ENCODE measurements around the gene MAP4K2. TPM values are rescaled to one million over a fixed set of nuclear protein-coding genes. Genes with fewer than 3 reads are reported as not detected.

The MAP4K2 gene
- total RNA-seq, result 7.0 and 12.3 TPM in 2 replicates

GRCh38 chr11:64803158-64803845 lies at the start of gene MAP4K2:
MAP4K2 (minus strand) TSS chr11:64803214; CDS start chr11:64803149, 65 bp downstream.

GRCh38 chr11:64844330-64845128 lies 41.5 kb upstream of the MAP4K2 start, which contains the start of gene CDC42BPG:
CDC42BPG (minus strand) TSS chr11:64844653; CDS start chr11:64844569, 84 bp downstream.

GRCh38 chr11:64810271-64810890 lies 7.4 kb upstream of the MAP4K2 start, which contains the start of gene MEN1:
MEN1 (minus strand) TSS chr11:64810551; CDS start chr11:64810109, 442 bp downstream.

GRCh38 chr11:64778473-64779298 lies 24.3 kb downstream of the MAP4K2 start, which contains the start of gene SF1:
SF1 (minus strand) TSS chr11:64778542; CDS start chr11:64778392, 150 bp downstream.

GRCh38 chr11:64759722-64760719 lies 43.0 kb downstream of the MAP4K2 start, which contains the start of gene PYGM:
PYGM (minus strand) TSS chr11:64759974; CDS start chr11:64759898, 76 bp downstream.

GRCh38 chr11:64743591-64744543 lies 59.1 kb downstream of the MAP4K2 start, which contains the start of gene RASGRP2:
RASGRP2 (minus strand) TSS chr11:64744142; CDS start chr11:64742866, 1,276 bp downstream.

Other genes starting within 250 kb of the MAP4K2 start
- gene SLC22A11, start 247.3 kb downstream of the MAP4K2 start, total RNA-seq, result not detected in 2 replicates
- gene SLC22A12, start 212.0 kb downstream of the MAP4K2 start, total RNA-seq, result not detected in 2 replicates
- gene NRXN2, start 80.0 kb downstream of the MAP4K2 start, total RNA-seq, result 9.2 and 17.2 TPM in 2 replicates
- gene RASGRP2, start 59.1 kb downstream of the MAP4K2 start, total RNA-seq, result 0.20 and 0.37 TPM in 2 replicates
- gene PYGM, start 43.2 kb downstream of the MAP4K2 start, total RNA-seq, result 0.37 and 0.39 TPM in 2 replicates
- 110 and 126 TPM in 2 replicates for gene SF1, start 24.7 kb downstream of the MAP4K2 start, total RNA-seq
- 20.2 and 22.1 TPM in 2 replicates for gene MEN1, start 7.3 kb upstream of the MAP4K2 start, total RNA-seq
- under 0.01 TPM in 2 replicates for gene CDC42BPG, start 41.4 kb upstream of the MAP4K2 start, total RNA-seq
- gene EHD1, start 75.4 kb upstream of the MAP4K2 start, total RNA-seq, result 40.1 and 75.3 TPM in 2 replicates
- gene ATG2A, start 114.0 kb upstream of the MAP4K2 start, total RNA-seq, result 15.4 and 19.5 TPM in 2 replicates
- 5.9 and 8.2 TPM in 2 replicates for gene PPP2R5B, start 121.5 kb upstream of the MAP4K2 start, total RNA-seq
- gene GPHA2, start 132.7 kb upstream of the MAP4K2 start, total RNA-seq, result not detected in 2 replicates
- not detected in 2 replicates for gene MAJIN, start 168.9 kb upstream of the MAP4K2 start, total RNA-seq
- gene BATF2, start 193.8 kb upstream of the MAP4K2 start, total RNA-seq, result 0.37 and 0.98 TPM in 2 replicates
- gene ARL2, start 210.9 kb upstream of the MAP4K2 start, total RNA-seq, result 46.7 and 63.2 TPM in 2 replicates
- gene SNX15, start 224.2 kb upstream of the MAP4K2 start, total RNA-seq, result 12.1 and 13.2 TPM in 2 replicates
- gene SAC3D1, start 238.0 kb upstream of the MAP4K2 start, total RNA-seq, result 17.6 and 19.4 TPM in 2 replicates